GM21723 (cell line): ENCODE measurements around the gene IST1.
"Not testable (repeated sequence)": the region's sequence is repeated elsewhere in the genome, so short reads cannot be mapped to it uniquely, and the experiment has no call there.

Experiments
- ATAC-seq: cut with Tn5 transposase; IDR thresholded peaks from one replicate; pipeline ENCODE4 v1.9.1; 2021; ENCODE audit warnings: mild to moderate bottlenecking, moderate library complexity; ENCODE audit not compliant: unreplicated experiment

Gene IST1

GRCh38 chr16:71894921-71895678 is at the start of gene IST1:
Gene IST1 (plus strand): TSS chr16:71895531. CDS start chr16:71915641, 20,110 bp downstream.
- peak; percentile 80 for ATAC-seq

- ATAC-seq: peak; percentile 71
Observed at GRCh38 chr16:71845639-71846430, 49.5 kb upstream of the IST1 start, which contains the start of gene ATXN1L. Gene ATXN1L (plus strand): TSS chr16:71845976. CDS start chr16:71849741, 3,765 bp downstream.

- ATAC-seq: peak; percentile 17
Observed at GRCh38 chr16:71846431-71846830, 48.9 kb upstream of the IST1 start.

DNA sequence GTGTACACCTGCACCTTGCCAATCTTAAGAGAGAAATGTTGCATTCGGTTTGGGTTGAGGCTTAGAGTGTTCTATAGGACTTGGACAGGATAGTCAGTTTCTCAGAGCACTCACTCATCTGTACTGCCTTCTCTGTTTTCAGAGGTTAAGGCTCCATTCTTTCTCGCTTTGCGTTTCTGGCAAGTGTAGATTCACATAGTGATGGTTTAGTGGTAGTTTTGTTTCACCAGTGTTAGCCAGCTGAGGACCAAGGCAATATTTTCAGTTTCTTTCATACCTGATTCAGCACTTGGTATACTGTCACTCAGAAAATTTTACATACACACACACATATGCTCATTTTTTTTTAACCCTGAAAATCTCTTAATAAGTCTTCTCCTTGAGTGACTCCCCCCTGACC is 48.2 kb upstream of the IST1 start:
- ATAC-seq: no peak

- no peak for ATAC-seq
Observed at GRCh38 chr16:71848622-71849021, 46.7 kb upstream of the IST1 start.

- no peak for ATAC-seq
Observed at GRCh38 chr16:71851746-71852145, 43.6 kb upstream of the IST1 start.

- no peak for ATAC-seq
Observed at GRCh38 chr16:71852158-71852557, 43.2 kb upstream of the IST1 start.

GRCh38 chr16:71852561-71852960 is 42.8 kb upstream of the IST1 start:
- no peak for ATAC-seq

DNA sequence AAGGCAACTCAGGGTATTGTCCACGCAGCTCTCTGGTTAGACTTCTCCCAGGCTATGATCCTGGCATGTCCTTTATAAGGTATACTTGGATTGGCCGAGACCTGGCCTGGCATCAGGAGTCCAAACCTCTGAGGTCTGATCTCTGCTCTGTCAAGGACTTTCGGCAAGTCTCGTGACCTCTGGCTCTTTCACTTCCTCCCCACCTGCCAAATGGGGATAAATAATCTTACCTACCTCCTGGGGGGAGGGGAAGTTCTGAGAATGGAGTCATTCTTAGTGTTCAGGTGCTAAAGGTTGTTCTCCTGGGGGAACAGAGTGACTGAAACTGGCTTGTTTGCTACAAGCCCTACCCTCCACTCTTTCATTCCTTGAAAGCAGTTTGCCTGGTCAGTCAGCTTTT is 41.9 kb upstream of the IST1 start:
- peak; percentile 62 for ATAC-seq

- no peak for ATAC-seq
Observed at GRCh38 chr16:71854369-71854948, 40.9 kb upstream of the IST1 start.

GRCh38 chr16:71855937-71856662 is 39.2 kb upstream of the IST1 start:
- no peak for ATAC-seq

- ATAC-seq: no peak
Observed at GRCh38 chr16:71859762-71860521, 35.4 kb upstream of the IST1 start.

DNA sequence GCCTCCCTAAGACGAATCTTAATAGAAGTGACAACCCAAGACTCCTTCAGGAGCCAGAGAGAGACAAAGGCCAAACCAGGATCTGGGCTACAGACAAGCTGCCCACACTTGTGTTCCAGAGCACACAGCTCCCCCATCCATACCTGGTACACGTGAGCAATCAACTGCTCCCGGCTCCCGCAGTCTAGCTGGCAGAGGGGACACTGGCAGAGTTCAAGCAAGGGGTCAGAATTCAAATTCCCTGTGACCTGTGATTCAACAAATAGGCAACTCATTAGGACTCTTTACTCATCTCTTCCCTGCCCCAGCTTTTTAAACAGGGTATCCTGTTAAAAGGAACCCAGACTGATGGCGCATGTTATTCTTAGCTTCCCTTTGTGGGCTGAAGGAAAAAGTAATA is 31.3 kb upstream of the IST1 start:
- ATAC-seq: no peak

- ATAC-seq: no peak
Observed at GRCh38 chr16:71865173-71865863, 30.0 kb upstream of the IST1 start.

DNA sequence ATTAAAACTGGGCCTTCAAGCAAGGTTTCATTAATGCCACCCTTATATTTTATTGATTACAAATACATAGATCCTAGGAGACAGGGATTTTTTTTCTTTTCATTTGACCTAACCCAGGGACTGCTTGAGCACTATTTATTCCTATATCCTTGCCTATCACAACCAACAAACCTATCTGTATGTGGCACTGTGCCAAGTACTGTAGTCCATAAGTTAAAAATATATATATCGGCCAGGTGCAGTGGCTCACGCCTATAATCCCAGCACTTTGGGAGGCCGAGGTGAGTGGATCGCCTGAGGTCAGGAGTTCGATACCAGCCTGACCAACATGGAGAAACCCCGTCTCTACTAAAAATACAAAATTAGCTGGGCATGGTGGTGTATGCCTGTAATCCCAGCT is 28.2 kb upstream of the IST1 start:
- ATAC-seq: not testable (repeated sequence)

DNA sequence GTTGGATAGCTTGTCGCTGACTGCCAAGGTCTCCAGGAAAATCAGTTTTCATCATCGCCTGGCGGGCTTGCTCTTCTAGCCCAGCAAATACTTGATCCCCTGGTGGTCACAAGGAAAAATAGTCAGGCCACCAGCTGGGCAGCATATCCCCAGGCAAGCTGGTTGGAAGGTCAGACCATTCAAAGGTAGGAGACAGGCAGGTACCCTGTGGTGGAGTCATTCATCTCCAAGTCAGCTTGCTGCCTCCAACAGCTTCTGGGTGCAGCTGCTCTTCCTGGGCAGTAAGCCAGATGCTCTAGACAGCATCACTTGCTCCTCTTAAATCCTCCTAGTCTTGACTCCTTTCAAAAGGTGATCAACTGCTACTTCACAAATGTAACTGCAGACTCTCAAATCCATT is 27.4 kb upstream of the IST1 start:
- no peak for ATAC-seq

GRCh38 chr16:71869089-71869488 is 26.2 kb upstream of the IST1 start:
- ATAC-seq: no peak

GRCh38 chr16:71870818-71871217 is 24.5 kb upstream of the IST1 start:
- no peak for ATAC-seq

DNA sequence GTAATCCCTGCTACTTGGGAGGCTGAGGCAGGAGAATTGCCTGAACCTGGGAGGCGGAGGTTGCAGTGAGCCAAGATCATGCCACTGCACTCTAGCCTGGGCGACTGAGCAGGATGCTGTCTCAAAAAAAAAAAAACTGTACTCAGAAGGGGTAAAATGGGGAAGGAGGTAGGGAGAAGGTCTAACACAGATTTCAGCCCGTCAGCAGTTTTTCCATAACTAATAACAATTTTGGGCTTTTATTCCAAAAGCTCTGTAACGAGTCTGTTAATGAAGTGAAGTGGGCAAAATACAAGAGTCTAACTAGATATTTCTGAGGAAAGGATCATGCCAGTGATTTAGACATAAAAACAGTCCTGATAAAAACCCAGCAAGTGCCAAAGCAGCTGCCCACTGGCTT is 22.1 kb upstream of the IST1 start:
- ATAC-seq: no peak

DNA sequence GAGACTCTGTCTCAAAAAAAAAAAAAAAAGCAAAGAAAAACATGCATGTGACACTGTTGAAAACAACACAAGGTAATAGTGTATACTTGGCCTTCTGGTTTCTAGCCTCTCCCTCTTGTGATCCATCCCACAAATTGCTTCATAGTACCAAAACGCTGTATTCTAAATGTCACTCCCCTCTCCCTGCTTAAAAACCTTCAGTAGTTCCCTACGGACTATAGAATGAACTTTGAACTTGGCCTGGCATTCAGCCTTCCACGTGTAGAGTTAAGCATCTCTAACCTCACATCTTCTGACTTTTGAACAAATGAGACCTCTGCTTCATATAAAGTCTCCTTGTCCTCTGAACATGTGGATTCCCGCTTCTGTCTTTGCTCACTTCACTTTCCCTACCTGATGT is 16.4 kb upstream of the IST1 start:
- no peak for ATAC-seq
